GM21367 (cell line): ENCODE measurements around the gene NOS1AP.
"Not testable (repeated sequence)": the region's sequence is repeated elsewhere in the genome, so short reads cannot be mapped to it uniquely, and the experiment has no call there.

ENCODE experiments used
- ATAC-seq: cut with Tn5 transposase; IDR thresholded peaks from one replicate; pipeline ENCODE4 v1.9.1; 2021; ENCODE audit not compliant: unreplicated experiment

NOS1AP gene

DNA sequence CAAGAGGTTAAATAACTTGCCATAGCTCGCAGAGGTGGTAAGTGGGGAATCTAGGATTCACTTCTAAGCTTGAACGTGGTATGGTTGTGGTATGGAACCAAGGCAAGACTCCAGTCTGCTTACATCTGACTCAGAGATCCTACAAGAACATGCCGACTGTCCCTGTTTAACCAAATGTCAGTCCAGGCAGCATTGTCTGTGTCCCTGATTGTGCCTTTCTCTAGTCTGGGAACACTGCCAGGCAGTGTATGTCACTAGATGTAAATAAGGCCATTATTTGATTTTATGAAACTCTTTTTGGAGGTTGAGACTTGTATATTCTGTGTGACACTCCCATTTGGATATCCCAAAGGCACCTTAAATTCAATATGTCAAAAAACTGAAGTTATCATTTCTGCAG is 96.0 kb downstream of the NOS1AP start:
- ATAC-seq = no peak

DNA sequence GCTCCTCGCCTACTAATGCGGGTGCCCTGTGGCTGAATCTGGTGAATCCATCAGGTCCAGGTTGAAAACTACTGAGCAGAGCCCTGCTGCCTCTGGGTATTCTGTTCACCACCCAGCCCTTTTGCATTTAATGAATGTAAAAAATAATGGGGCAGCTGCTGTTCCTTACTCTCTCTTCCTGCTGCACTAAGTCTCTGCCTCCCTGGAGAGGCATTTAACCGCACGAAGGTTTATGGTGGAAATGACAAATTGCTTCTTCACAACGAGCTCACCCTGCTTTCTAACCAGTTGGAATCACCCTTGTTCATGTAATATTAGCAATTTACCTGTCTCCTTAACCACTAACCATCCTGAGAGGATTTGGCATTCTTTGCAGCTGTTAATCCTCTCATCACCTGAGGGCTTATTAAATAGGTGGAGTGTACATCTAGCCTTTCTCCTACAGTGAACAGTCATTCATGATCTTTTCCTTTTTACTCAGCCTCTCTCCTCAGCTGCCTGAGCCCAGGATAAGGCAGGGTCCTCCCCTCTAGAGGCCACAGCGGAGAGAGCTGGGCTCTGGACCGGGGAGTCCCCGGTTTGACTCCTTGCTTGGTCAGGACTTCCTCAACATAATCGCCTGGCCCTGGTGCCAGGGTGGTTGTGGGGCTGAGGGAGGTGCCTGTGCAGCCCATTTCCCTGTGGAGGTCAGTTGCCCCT is 97.6 kb downstream of the NOS1AP start:
- ATAC-seq = no peak

DNA sequence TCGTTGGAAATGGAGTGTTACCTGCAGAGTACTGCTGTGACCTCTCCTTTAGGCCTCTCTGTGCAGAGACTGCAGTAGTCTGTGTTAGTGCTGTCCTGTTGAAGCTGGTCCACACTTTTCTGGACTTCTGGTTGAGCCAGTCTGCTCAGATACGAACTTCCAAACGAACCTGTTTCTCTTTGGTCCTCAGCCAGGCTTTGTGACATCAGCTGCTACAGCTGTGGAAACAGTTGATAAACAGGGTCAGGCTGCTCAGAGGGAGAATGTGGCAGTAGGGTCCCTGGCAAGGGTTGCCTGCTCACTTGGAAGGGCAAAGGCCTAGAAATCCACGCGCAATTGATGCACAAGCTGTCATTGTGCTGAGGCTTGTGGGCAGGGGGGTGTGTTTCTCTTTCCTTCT is 98.8 kb downstream of the NOS1AP start:
- no peak for ATAC-seq

DNA sequence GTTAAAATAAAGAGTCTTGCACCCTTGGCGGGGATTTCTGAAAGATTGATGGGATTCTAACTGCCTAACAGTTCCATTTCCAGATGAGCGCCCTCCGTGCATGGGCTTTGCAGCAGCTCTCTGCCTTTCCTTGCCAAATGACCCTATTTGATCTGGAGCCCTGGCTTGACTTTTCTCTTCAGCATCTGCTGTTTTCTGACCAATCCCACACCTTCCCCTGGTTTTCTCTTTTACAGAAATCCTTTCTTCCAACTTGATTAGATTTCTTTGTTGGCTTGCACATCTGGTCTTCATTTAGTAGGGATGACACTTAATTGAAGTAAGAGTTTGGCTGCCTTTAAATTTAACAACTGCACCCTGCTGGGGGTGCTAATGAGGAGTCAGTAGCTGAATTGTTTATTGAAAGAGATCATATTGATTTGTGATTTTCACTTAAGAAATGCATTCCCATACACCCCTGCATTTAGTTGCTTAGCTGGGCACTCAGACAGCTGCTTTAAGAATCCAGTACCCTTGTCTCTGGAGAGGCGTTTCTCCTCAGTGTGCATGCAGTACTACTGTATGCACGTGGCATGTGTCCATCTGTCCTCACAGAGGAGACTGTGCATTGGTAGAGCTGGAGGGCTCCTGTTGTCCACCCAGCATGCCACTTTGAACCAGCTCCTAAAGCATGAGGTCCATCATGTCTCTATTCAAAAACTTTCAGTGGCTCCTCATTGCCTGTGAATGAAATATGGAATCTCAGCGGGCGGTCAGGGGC is 99.7 kb downstream of the NOS1AP start:
- ATAC-seq = no peak

DNA sequence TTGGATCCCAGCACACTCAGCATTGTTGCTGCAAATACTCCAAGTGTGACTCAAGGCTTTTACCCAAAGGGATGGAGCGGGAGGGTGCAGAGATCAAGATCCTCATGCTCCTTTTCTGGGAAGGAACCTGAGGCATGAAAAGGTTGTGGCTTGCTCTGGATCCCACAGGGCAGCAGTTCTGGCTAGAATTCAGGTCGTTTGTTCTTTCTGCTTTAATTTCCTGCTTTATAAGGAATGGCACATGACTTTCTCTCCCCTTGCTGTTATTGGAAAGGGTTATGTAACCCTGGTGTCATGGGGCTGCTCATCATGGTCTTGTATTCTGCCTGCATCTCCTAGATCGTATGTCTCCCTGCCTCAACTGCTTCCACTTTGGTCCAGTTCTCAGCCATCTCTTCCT is 101.6 kb downstream of the NOS1AP start:
- no peak for ATAC-seq

DNA sequence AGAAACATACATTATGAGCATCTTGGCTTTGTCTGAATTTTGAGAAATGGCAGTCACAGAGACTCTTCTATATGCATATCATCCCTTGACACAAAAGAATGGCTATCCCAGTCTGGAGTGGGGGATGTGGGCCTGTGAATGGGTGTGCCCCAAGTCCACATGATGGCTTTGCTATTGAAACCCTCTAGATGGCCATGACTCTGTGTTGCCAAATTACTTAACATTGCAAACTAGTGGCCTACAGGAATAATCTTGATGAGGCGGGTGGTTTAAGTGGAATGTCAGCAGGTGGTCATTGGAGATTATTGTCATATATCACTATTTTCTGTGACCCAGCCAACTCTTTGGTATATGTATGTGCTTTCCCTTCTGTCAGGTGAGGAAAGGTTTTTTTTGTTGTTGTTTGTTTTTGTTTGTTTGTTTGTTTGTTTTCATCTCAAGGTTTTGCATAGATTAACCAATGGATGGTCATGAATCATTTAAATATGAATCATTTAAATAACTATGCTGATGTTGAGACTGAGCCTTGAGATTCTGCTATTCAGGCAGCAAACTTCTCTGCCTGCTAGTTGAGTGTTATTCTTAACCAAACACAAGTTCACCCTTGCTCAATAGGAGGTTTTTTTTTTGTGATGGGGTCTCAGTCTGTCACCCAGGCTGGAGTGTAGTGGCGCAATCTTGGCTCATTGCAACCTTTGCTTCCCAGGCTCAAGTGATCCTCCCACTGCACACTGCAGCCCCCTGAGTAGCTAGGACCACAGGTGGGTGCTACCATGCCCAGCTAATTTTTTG is 103.0 kb downstream of the NOS1AP start:
- ATAC-seq = no peak

DNA sequence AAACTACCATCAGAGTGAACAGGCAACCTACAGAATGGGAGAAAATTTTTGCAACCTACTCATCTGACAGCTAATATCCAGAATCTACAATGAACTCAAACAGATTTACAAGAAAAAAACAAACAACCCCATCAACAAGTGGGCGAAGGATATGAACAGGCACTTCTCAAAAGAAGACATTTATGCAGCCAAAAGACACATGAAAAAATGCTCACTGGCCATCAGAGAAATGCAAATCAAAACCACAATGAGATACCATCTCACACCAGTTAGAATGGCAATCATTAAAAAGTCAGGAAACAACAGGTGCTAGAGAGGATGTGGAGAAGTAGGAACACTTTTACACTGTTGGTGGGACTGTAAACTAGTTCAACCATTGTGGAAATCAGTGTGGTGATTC is 104.1 kb downstream of the NOS1AP start:
- ATAC-seq = not testable (repeated sequence)

DNA sequence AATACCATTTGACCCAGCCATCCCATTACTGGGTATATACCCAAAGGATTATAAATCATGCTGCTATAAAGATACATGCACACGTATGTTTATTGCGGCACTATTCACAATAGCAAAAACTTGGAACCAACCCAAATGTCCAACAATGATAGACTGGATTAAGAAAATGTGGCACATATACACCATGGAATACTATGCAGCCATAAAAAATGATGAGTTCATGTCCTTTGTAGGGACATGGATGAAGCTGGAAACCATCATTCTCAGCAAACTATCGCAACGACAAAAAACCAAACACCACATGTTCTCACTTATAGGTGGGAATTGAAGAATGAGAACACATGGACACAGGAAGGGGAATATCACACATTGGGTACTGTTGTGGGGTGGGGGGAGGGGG is 104.5 kb downstream of the NOS1AP start:
- not testable (repeated sequence) for ATAC-seq

DNA sequence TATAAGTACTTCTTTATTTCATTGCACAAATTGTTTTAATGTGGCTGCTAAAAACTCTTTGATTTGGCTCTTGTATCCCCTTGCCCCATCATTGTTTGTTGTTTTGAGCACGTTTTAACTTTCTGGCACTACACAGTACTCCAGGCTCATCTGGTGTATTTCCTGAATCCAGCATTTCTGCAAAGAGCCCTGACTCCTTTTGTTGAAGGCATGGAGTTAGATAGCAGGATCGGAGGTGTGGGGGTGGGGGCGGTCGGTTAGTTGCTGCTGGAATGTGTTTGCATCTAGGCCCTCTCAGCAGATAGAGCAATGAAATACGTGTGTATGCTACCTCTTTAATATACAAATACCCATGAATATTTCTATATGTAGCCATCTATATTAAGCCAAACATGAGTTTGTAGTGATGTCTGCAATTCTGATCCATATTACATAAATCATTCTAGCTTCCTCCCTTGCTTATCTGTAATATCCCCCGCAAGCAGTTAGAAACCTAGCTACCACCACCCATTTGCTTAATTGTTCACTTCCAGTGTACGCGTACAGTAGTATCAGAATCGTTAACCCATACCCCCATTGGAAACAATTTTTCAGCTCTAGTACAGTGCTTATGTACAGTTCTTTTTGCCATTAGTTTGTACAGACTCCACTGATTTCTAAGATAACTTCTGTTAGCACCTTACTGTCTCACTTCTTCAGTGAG is 106.0 kb downstream of the NOS1AP start:
- no peak for ATAC-seq

DNA sequence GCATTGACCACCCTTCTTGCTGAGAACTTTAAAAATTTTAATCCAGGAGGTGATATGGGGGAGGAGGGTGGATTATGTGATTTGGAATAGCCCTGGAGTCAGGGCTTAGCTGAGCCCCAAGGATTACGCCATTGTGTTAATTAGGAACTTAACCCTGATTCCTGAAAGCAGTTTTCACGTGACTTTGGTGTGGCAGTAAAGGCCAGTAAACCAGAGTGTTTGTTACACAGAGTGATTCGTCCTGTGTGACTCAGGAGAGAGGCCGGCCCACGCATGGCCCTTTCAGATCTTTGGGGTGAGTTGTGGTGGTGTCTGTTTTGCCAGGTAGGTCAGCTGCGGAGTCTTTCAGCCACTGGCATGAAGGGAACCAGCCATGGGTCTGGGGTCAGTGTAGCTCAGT is 107.6 kb downstream of the NOS1AP start:
- no peak for ATAC-seq

DNA sequence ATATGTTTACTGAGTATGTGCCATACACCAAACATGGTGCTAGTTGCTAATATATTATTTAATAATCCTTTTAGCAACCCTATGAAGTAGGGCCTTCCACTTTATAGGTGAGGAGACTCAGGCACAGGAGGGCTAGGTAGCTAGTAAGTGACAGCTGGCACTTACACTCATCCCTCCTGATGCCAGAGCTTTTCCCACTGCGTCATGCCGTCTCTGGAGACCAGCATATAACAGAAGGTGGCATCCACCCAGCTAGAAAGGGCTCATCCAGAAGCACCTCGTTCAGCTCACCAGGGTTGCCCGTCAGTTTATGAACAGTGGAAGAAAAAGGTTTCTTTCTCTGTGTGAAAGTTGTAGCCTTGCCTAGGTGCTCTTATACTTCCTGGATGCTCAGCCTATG is 108.9 kb downstream of the NOS1AP start:
- no peak for ATAC-seq

DNA sequence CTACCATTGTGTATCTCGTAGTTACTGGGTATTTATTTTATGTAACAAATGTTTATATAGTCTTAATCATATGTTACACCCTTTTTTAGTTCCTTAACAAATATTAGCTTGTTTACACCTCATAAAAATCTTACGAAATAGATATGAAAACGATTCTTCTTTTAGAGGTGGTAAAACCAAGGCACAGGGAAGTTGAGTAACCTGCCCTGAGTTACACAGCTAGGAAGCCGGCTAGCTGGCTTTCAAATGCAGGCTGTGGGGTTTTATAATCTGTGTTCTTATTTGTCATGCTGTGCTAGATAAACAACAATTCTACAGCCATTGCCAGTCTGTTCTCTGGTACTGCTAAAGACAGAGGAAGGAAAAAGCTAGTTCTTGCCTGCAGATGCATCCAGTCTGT is 109.6 kb downstream of the NOS1AP start:
- no peak for ATAC-seq

DNA sequence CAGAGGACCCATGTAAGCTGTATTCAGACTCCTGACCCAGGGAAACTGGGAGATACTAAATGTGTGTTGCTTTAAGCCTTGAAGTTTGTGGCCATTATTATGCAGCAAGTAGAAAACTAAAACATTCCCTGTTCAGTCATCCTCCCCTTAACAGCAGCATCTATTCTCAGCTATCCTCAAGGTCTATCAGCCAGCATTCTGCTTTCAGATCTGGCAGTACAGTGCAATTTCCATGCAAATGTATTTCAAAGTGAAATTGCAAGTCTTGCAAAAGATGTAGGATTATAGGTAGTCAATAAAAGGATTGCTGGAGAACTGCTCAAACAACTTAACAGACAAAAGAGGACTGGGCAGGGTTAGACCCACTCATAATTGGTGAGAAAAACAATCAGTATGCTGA is 111.3 kb downstream of the NOS1AP start:
- no peak for ATAC-seq

DNA sequence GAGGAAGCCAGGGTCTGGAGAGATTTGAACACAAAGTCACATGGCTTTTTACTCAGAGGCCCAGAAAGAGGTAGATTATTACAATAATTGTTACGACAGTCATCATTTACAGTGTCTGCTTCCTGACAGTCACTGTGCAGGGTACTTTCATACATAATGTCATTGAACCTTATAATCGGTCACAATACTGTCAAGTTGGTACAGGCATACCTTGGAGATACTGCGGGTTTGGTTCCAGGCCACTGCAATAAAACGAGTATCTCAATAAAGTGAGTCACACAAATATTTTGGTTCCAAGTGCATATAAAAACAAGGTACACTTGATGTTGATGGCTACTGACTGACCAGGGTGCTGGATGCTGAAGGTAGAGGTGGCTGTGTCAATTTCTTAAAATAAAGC is 112.6 kb downstream of the NOS1AP start:
- no peak for ATAC-seq

DNA sequence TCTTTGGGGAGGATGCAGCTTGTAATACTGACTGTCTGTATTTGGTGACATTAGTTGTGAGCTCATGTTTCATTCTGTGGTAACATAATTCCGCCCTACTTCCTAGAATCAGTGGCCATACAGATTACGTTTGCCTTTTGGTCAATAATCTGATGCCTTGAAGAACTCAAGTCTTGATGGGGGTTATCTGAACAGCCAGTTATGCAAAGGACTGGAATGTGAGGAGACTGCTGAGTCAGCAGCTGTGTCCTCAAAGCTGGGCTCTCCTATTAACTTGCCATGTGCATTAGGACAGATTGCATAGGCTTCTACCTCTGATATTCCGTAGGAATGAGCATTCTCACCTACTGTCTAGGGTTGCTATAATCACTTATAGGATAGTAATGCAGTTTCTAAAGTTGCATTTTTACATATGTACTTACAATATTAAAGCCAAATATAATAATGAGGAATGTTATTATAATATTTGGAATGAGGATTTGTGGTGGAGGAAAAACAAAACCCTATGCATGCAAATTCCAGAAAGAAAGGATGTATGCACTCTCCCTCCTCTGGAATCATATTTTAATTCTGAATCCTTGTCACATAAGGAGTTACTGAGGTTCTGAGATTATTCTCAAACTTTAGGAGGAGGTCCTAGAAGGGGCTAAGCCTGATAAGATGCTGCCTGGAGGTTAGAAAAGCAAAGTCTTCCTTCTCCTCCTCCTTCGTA is 116.0 kb downstream of the NOS1AP start:
- no peak for ATAC-seq

DNA sequence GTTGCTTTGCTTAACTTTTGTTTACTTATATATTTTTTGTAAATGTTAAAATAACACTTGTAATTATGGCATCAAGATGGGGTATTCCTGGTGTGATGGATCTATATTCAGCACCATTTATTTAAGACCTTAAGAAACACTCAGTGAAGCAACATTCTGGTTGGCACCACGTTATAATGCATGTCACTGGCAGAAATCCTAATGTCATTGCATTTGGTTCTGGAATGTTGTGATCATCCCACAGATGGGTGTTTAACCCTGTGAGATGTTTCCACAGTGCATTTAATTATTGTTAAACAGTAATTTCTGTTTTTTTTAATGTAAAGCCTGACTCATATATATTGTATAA is 116.5 kb downstream of the NOS1AP start:
- ATAC-seq = no peak

DNA sequence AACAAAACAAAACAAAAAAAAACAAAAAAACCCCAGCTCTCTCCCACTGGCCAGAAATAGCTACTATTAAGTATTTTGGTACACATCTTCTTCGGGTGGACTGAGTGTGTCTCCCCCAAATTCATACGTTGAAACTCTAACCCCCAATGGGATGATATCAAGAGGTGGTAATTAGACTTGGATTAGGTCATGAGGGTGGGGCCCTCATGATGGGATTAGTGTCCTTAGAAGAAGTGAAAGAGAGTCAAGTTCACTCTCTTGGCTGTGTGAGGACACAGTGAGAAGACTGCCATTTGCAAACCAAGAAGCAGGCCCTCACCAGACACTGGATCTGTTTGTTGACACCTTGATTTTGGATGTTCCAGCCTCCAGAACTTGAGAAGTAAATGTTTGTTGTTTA is 116.9 kb downstream of the NOS1AP start:
- ATAC-seq = no peak

DNA sequence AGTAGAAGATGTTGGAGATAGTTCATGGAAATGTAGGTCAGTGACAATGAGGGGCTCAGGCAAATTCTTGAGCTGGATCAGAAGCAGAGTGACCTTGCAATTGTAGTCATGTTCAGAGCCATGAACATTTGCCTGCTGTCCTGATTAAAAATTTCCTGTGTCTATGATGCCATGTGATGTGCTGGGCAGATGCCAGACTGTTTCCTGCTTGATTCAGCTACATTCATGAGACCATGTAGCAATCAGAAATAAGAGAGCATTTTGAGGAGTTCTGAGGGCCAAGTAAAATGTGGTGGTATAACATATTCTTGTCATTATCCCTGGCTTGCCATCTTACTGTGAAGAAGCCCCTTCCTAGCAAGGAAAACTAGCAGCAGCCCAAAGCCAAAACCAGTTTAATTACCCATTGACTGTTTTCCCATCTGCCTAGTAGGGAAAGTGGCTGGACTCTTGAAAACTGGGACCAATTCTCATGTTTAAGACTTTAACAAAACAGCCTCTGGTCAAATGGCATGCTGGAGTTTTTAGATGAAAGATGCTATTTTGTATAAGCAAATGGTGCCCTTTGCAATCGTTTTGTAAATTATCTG is 118.3 kb downstream of the NOS1AP start:
- no peak for ATAC-seq

DNA sequence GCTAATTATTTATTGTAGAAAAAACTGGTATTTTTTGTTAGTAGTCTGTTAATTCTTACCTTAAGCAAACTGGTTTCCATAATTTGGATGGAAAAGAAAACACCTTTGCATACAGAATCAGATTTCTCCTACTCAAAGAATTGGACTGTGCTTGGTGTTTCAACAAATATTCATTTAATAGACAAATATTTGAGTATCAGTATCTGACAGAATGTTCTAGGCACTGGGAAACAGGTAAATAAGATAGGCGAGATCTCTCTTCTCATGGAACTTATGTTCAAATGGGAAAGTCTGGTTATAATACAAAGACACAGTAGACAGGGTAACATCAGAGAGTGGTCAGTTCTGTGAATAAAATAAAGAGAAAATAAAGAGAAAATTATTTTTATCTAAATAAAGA is 119.9 kb downstream of the NOS1AP start:
- no peak for ATAC-seq
